H1 (cell line): ENCODE measurements around the gene NT5C3B. TPM values are rescaled to one million over a fixed set of nuclear protein-coding genes. Genes with fewer than 3 reads are reported as not detected.
A peak's percentile ranks its signal among the peaks of the same experiment; 100 is the strongest.

Experiments used
- CBX5 ChIP-seq: fragments of 300-800, 300-1000 bp; sonication (generic); IDR thresholded peaks from 2 replicates; pipeline ENCODE4 v1.7.1; 2016; ENCODE audit warnings: antibody characterized with exemption, low read length, low read depth
- CEBPB ChIP-seq: IDR thresholded peaks from 2 replicates; pipeline ENCODE4 v1.6.1; 2012; ENCODE audit warnings: low read depth, low read length
- CHD7 ChIP-seq: fragments of 300-600 bp; sonication (generic); IDR thresholded peaks from 2 replicates; pipeline ENCODE4 v1.7.1; 2012; ENCODE audit warnings: low read length, moderate library complexity, mild to moderate bottlenecking, inconsistent platforms; ENCODE audit not compliant: insufficient replicate concordance
- EZH2 ChIP-seq: fragments of 200-600 bp; sonication (generic); IDR thresholded peaks from 2 replicates; pipeline ENCODE4 v1.7.1; 2012; ENCODE audit warnings: low read depth, mild to moderate bottlenecking, moderate library complexity, low read length, inconsistent platforms; ENCODE audit not compliant: severe bottlenecking
- HDAC2 ChIP-seq, 2 experiments: fragments of 300-600 bp in 1 of 2; sonication (generic) in 1 of 2; IDR thresholded peaks; 2 replicates each; pipeline ENCODE4 v1.6.1; 2011 to 2012; ENCODE audit warnings: low read depth in 2 of 2, low read length in 2 of 2, mild to moderate bottlenecking in 2 of 2, moderate library complexity in 2 of 2, borderline replicate concordance in 1 of 2, inconsistent platforms in 1 of 2
- HDAC6 ChIP-seq: IDR thresholded peaks from one replicate; pipeline ENCODE4 v1.7.1; 2012; ENCODE audit warnings: low read depth, mild to moderate bottlenecking, inconsistent platforms, low read length, moderate library complexity
- KDM5A ChIP-seq: fragments of 200-600 bp; IDR thresholded peaks from 2 replicates; pipeline ENCODE4 v1.7.1; 2012; ENCODE audit warnings: mild to moderate bottlenecking, low read length, inconsistent platforms, mixed read lengths
- MAFK ChIP-seq: IDR thresholded peaks from 2 replicates; pipeline ENCODE4 v1.6.1; 2012; ENCODE audit warnings: low read depth, mild to moderate bottlenecking, improper control_type of control experiment, low read length
- POU5F1 ChIP-seq: IDR thresholded peaks from 2 replicates; pipeline ENCODE4 v1.6.1; 2011; ENCODE audit warnings: low read depth, mild to moderate bottlenecking, low read length, moderate library complexity
- RXRA ChIP-seq: IDR thresholded peaks from 2 replicates; pipeline ENCODE4 v1.6.1; 2011; ENCODE audit warnings: low read depth, mild to moderate bottlenecking, low read length, moderate library complexity; ENCODE audit not compliant: insufficient read depth
- polyA plus RNA-seq, 7 experiments: library from polyadenylated mRNA; depleted of rRNA in 3 of 7; stranded (reverse) in 5 of 7; unstranded in 2 of 7; fragments of >200 nt in 5 of 7; fragments of 200-250 nt in 2 of 7; gene quantifications; 1 replicate in 5 of 7; 2 replicates in 1 of 7; 4 replicates in 1 of 7; pipeline versions ENCODE4 v1.2.1 to v1.2.3, GENCODE V29; 2011 to 2013; ENCODE audit warnings: missing spikeins in 2 of 7, mixed read lengths in 2 of 7
- total RNA-seq: library from RNA; stranded (reverse); fragmentation: NEBNext Ultra II Directional; extraction: Animal tissue kit (Norgen Biotek cat#: 25700); gene quantifications from 2 replicates; pipeline ENCODE4 v1.2.1, GENCODE V29; 2021

NT5C3B gene
- total and polyA plus RNA-seq, 2 of the 8 experiments (the other 6 are each of a cell fraction or from before 2014, with no cell fraction given): 68.7 to 94.5 TPM

GRCh38 chr17:41864836-41865595 is 29.0 kb upstream of the NT5C3B start, which contains the start of gene KLHL11 (continued):
- TF ChIP-seq CHD7: no peak
- TF ChIP-seq CEBPB: no peak
- no peak for TF ChIP-seq MAFK
- no peak for TF ChIP-seq RXRA
- TF ChIP-seq KDM5A: peak; percentile 43; the same call in 1 of the 2 replicates
- TF ChIP-seq CBX5: no peak
- TF ChIP-seq HDAC6: no peak
- no peak for TF ChIP-seq EZH2
- TF ChIP-seq HDAC2 (IDR thresholded peaks at IDR 0.05; ENCODE audit: borderline replicate concordance in 1 of 2, low read depth in 2 of 2, low read length in 2 of 2): no peak
- no peak for TF ChIP-seq POU5F1
